Neural progenitor cell (in vitro differentiated cells): ENCODE data around the gene DNM2. TPM values are rescaled to one million over a fixed set of nuclear protein-coding genes. Genes with fewer than 3 reads are reported as not detected.

Experiments
- DNase-seq: peaks from one replicate; pipeline ENCODE4 v3.0.0-alpha.2; 2016; ENCODE audit warnings: low spot score
- H2AFZ ChIP-seq: fragments of 200-600 bp; sonication (generic); replicated peaks from 2 replicates; pipeline ENCODE4 v1.6.1; 2016; ENCODE audit warnings: antibody characterized with exemption
- H3F3A ChIP-seq: fragments of 200-600 bp; sonication (generic); 2 replicates; pipeline ENCODE4 v1.6.1; 2016; ENCODE audit warnings: antibody characterized with exemption, low read depth
- H3K27ac ChIP-seq: fragments of 200-600 bp; sonication (generic); 2 replicates; pipeline ENCODE4 v1.5.1; 2016; ENCODE audit warnings: mild to moderate bottlenecking
- H3K27me3 ChIP-seq: fragments of 200-600 bp; sonication (generic); 2 replicates; pipeline ENCODE4 v1.6.1; 2016; ENCODE audit warnings: mild to moderate bottlenecking, moderate library complexity
- H3K36me3 ChIP-seq: fragments of 200-600 bp; sonication (generic); 2 replicates; pipeline ENCODE4 v1.5.1; 2016
- H3K4me1 ChIP-seq: fragments of 200-600 bp; sonication (generic); 2 replicates; pipeline ENCODE4 v1.6.1; 2016; ENCODE audit warnings: mixed run types
- H3K4me2 ChIP-seq: fragments of 200-600 bp; sonication (generic); 2 replicates; pipeline ENCODE4 v1.6.1; 2016
- H3K4me3 ChIP-seq: fragments of 200-600 bp; sonication (generic); 2 replicates; pipeline ENCODE4 v1.5.1; 2016
- H3K79me2 ChIP-seq: fragments of 200-600 bp; sonication (generic); 2 replicates; pipeline ENCODE4 v1.6.1; 2016; ENCODE audit warnings: low read depth
- H3K9ac ChIP-seq: fragments of 200-600 bp; sonication (generic); 2 replicates; pipeline ENCODE4 v1.6.1; 2016
- H3K9me3 ChIP-seq: fragments of 200-600 bp; sonication (generic); 2 replicates; pipeline ENCODE4 v1.5.1; 2016; ENCODE audit warnings: low read depth
- H4K20me1 ChIP-seq: fragments of 200-600 bp; sonication (generic); 2 replicates; pipeline ENCODE4 v1.6.1; 2016; ENCODE audit warnings: low read depth
- H3K27ac Mint-ChIP-seq: 3 replicates; pipeline ENCODE4 v1.8.0; 2021; ENCODE audit warnings: mixed read lengths
- H3K27me3 Mint-ChIP-seq: 2 replicates; pipeline ENCODE4 v1.8.0; 2022; ENCODE audit warnings: low read depth, mild to moderate bottlenecking, inconsistent platforms, moderate library complexity, mixed read lengths; ENCODE audit not compliant: insufficient read depth
- H3K36me3 Mint-ChIP-seq: 3 replicates; pipeline ENCODE4 v1.8.0; 2021; ENCODE audit warnings: mixed read lengths
- H3K4me1 Mint-ChIP-seq: 3 replicates; pipeline ENCODE4 v1.8.0; 2021; ENCODE audit warnings: mixed read lengths
- H3K4me3 Mint-ChIP-seq: 3 replicates; pipeline ENCODE4 v1.8.0; 2021; ENCODE audit warnings: mild to moderate bottlenecking, moderate library complexity, mixed read lengths
- H3K9me3 Mint-ChIP-seq: 3 replicates; pipeline ENCODE4 v1.8.0; 2020; ENCODE audit warnings: mixed read lengths
- EZH2 ChIP-seq: fragments of 200-600 bp; sonication (generic); IDR thresholded peaks from 2 replicates; pipeline ENCODE4 v1.6.1; 2017; ENCODE audit warnings: antibody characterized with exemption, mild to moderate bottlenecking, moderate library complexity
- EZH2phosphoT487 ChIP-seq: fragments of 200-600 bp; sonication (generic); IDR thresholded peaks from 2 replicates; pipeline ENCODE4 v1.6.1; 2017; ENCODE audit warnings: antibody characterized with exemption
- total RNA-seq: library from RNA; depleted of rRNA; stranded (reverse); fragments of >200 nt; gene quantifications from 2 replicates; pipeline ENCODE4 v1.2.3, GENCODE V29; 2015; ENCODE audit warnings: low replicate concordance
- TF ChIP-seq, protein P1 (sequence below): fragments of 200-600 bp; sonication (generic); IDR thresholded peaks from 2 replicates; pipeline ENCODE4 v1.5.1; 2017; ENCODE audit warnings: antibody characterized with exemption, mild to moderate bottlenecking

Gene DNM2
- total RNA-seq, 1 donor from 2014 or later: 49.9 TPM

DNA sequence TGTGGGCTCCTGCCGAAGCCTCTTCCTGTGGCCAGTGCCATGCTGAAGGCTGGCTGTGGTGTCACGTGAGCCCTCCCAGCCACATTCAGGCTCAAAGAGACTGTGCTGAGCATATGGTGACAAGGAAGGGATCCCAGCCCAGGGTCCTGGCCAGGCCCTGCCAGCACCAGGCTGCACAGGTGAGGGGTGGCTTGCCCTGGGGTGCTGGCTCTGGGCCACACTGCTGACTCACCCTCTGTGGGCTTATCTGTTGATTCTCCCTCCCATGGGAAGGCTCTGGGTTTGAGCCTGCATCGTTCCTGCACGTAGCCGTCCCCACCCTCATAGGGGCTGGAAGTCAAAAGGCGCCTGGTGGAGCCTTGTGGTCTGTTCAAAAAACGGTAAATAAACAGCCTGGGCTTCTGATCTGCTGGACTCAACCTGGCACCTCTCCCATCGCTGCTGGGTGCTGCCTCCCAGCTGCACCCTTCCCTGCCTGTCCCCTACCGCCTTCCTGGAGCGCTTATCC, 31.1 kb downstream of the DNM2 start:
- Mint-ChIP-seq H3K4me1 (peaks cover 3% of the 10 kb centered on the region), H3K4me3 (no peak overlapping the region), H3K27me3 (peaks cover 6% of the 10 kb centered on the region), H3K36me3 (no peaks in the 10 kb centered on the region), H3K27ac (peak overlapping the region; percentile 8), H3K9me3 (no peaks in the 10 kb centered on the region)
- Histone ChIP-seq H3K9me3 (no peaks in the 10 kb centered on the region), H2AFZ (no peak overlapping the region), H3K9ac (peak overlapping the region; percentile 20), H3K4me2 (no peak overlapping the region), H3K27me3 (no peaks in the 10 kb centered on the region), H3K79me2 (peaks cover 96% of the 10 kb centered on the region), H3K4me1 (no peaks in the 10 kb centered on the region), H3F3A (no peaks in the 10 kb centered on the region), H3K36me3 (no peaks in the 10 kb centered on the region), H3K27ac (peak overlapping the region; percentile 63), H4K20me1 (peaks cover 86% of the 10 kb centered on the region), H3K4me3 (no peak overlapping the region)
- no peak for DNase-seq
- TF ChIP-seq EZH2: no peak
- no peak for TF ChIP-seq EZH2phosphoT487
- TF ChIP-seq, protein P1, sequence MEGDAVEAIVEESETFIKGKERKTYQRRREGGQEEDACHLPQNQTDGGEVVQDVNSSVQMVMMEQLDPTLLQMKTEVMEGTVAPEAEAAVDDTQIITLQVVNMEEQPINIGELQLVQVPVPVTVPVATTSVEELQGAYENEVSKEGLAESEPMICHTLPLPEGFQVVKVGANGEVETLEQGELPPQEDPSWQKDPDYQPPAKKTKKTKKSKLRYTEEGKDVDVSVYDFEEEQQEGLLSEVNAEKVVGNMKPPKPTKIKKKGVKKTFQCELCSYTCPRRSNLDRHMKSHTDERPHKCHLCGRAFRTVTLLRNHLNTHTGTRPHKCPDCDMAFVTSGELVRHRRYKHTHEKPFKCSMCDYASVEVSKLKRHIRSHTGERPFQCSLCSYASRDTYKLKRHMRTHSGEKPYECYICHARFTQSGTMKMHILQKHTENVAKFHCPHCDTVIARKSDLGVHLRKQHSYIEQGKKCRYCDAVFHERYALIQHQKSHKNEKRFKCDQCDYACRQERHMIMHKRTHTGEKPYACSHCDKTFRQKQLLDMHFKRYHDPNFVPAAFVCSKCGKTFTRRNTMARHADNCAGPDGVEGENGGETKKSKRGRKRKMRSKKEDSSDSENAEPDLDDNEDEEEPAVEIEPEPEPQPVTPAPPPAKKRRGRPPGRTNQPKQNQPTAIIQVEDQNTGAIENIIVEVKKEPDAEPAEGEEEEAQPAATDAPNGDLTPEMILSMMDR: no peak

GRCh38 chr19:10749435-10750384, 31.8 kb downstream of the DNM2 start:
- H4K20me1 ChIP-seq: peaks cover 87% of the 10 kb centered on the region
- H3K27ac Mint-ChIP-seq: no peak overlapping the region
- H3K4me3 Mint-ChIP-seq: no peak overlapping the region
- peaks cover 8% of the 10 kb centered on the region for H3K27me3 Mint-ChIP-seq
- H2AFZ ChIP-seq: no peak overlapping the region
- no peaks in the 10 kb centered on the region for H3K4me1 ChIP-seq
- H3K4me1 Mint-ChIP-seq: peaks cover 3% of the 10 kb centered on the region
- TF ChIP-seq EZH2 (no peak), EZH2phosphoT487 (no peak)
- TF ChIP-seq, protein P1: no peak
- no peaks in the 10 kb centered on the region for H3K9me3 Mint-ChIP-seq
- H3F3A ChIP-seq: no peaks in the 10 kb centered on the region
- peaks cover 95% of the 10 kb centered on the region for H3K79me2 ChIP-seq
- no peaks in the 10 kb centered on the region for H3K36me3 ChIP-seq
- no peak overlapping the region for H3K4me2 ChIP-seq
- H3K9ac ChIP-seq: no peak overlapping the region
- H3K36me3 Mint-ChIP-seq: no peaks in the 10 kb centered on the region
- no peak overlapping the region for H3K27ac ChIP-seq
- H3K4me3 ChIP-seq: no peak overlapping the region
- H3K27me3 ChIP-seq: no peaks in the 10 kb centered on the region
- H3K9me3 ChIP-seq: no peaks in the 10 kb centered on the region
- no peak for DNase-seq

DNA sequence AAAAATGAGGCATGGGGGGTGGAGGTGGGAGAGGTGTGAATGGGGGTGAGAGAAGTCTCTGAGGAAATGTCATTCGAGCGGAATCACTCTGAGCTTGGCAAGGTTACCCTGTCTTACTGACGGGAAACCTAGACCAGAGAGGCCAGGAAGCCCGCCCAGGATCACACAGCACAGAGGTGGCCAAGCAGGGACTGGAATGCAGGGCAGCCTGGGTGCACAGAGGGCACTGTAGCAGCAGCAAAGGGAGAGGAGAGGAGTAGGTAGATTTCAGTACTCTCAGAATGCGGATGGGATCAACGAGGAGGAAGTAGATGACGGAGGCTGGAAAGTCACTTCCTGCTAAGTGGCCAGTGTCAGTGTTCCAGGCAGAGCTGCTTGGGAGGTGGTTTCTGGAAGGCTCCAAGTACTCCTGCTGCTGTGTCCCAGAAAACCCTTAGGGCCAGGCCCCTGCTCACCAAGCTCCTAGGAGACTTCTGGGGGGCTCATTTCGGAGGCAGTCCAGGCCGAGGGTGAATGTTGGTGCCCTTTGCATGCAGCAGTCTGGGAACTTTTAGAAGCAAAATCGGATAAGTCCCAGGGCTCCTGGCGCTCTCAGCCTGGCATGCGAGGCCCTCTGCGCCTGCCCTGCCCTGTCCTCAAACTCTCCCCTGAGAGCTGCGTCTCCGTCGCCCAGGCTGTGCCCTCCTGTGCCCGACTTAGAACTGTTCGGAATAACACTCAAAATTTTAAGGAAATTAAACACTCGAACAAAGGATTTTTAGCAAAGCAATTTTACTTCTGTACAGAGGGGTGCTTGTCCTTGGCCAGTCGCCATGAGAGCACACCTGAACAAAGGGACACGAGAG, 33.5 kb downstream of the DNM2 start:
- Histone ChIP-seq H3K27ac (no peak overlapping the region), H4K20me1 (peaks cover 87% of the 10 kb centered on the region), H3K4me3 (no peak overlapping the region), H3K4me2 (no peak overlapping the region), H2AFZ (no peak overlapping the region), H3F3A (no peaks in the 10 kb centered on the region), H3K4me1 (no peaks in the 10 kb centered on the region), H3K36me3 (no peaks in the 10 kb centered on the region), H3K9me3 (no peaks in the 10 kb centered on the region), H3K79me2 (peaks cover 96% of the 10 kb centered on the region), H3K9ac (peak overlapping the region; percentile 22), H3K27me3 (no peaks in the 10 kb centered on the region)
- Mint-ChIP-seq H3K4me3 (no peak overlapping the region), H3K36me3 (no peaks in the 10 kb centered on the region), H3K4me1 (peaks cover 7% of the 10 kb centered on the region), H3K27me3 (peaks cover 8% of the 10 kb centered on the region), H3K27ac (peak overlapping the region; percentile 50), H3K9me3 (no peaks in the 10 kb centered on the region)
- TF ChIP-seq, protein P1: no peak
- TF ChIP-seq EZH2phosphoT487 (no peak), EZH2 (no peak)
- no peak for DNase-seq
